Body of pancreas (tissue), 4 donors: ENCODE results near the gene NCOR1. TPM values are rescaled to one million over a fixed set of nuclear protein-coding genes. Genes with fewer than 3 reads are reported as not detected.
"Not testable (repeated sequence)": the region's sequence is repeated elsewhere in the genome, so short reads cannot be mapped to it uniquely, and the experiment has no call there.

ENCODE experiments used
- ATAC-seq: fragments of 150-250 bp; one replicate; pipeline ENCODE4 v1.9.1; 2016
- DNase-seq, 4 donors: peaks; one replicate each; pipeline ENCODE4 v3.0.0-alpha.2; 2019
- H3K27ac ChIP-seq, 4 donors: fragments of 200-600 bp; sonication (generic); 1 replicate in 3 of 4; 2 replicates in 1 of 4; pipeline versions ENCODE4 v1.5.1 to v1.6.1; 2016 to 2019; ENCODE audit warnings: mild to moderate bottlenecking in 1 of 4, mixed read lengths in 1 of 4, moderate library complexity in 1 of 4
- H3K27me3 ChIP-seq, 2 donors: fragments of 200-600 bp; sonication (generic); one replicate each; pipeline ENCODE4 v1.6.0; 2016; ENCODE audit warnings: mild to moderate bottlenecking in 1 of 2
- H3K36me3 ChIP-seq, 2 donors: fragments of 200-600 bp; sonication (generic); replicated peaks in 1 of 2; 2 replicates each; pipeline ENCODE4 v1.5.1; 2016; ENCODE audit warnings: low read depth in 2 of 2; ENCODE audit not compliant: insufficient read depth in 1 of 2
- H3K4me1 ChIP-seq: fragments of 200-600 bp; sonication (generic); one replicate; pipeline ENCODE4 v1.6.0; 2016
- H3K4me3 ChIP-seq, 2 donors: fragments of 200-600 bp; sonication (generic); 1 replicate in 1 of 2; 2 replicates in 1 of 2; pipeline ENCODE4 v1.5.1; 2016 to 2019
- H3K9me3 ChIP-seq, 3 donors: fragments of 200-600 bp; sonication (generic); 1 replicate in 2 of 3; 2 replicates in 1 of 3; pipeline ENCODE4 v1.5.1; 2016
- POLR2A ChIP-seq, 3 donors: fragments of 450-650 bp; IDR thresholded peaks; one replicate each; pipeline ENCODE4 v1.6.1; 2016; ENCODE audit warnings: antibody characterized with exemption in 3 of 3, mild to moderate bottlenecking in 2 of 3
- WGBS, 2 donors: methylation state at CpG; one replicate each; pipeline ENCODE4 v1.1.5; 2017; 5-methylcytosine and 5-hydroxymethylcytosine counted together
- intact Hi-C: fragments of 100-400 bp; cut with DNase I; formaldehyde crosslinking; loops from one replicate; pipeline ENCODE4 v1.15.1; 2023
- total RNA-seq, 2 donors: library from RNA; depleted of rRNA; stranded (reverse); fragments of >200 nt; gene quantifications; one replicate each; pipeline ENCODE4 v1.1.0, GENCODE V29; 2016
- TF ChIP-seq, protein P1 (sequence below), 7 experiments: fragments of 450-650 bp in 4 of 7; fragments of 200-600 bp in 3 of 7; sonication (generic) in 3 of 7; IDR thresholded peaks; one replicate each; pipeline ENCODE4 v1.5.1; 2016 to 2019; ENCODE audit warnings: antibody characterized with exemption in 7 of 7

NCOR1 gene
- total RNA-seq, 2 donors from 2014 or later: 120 to 230 TPM

DNA sequence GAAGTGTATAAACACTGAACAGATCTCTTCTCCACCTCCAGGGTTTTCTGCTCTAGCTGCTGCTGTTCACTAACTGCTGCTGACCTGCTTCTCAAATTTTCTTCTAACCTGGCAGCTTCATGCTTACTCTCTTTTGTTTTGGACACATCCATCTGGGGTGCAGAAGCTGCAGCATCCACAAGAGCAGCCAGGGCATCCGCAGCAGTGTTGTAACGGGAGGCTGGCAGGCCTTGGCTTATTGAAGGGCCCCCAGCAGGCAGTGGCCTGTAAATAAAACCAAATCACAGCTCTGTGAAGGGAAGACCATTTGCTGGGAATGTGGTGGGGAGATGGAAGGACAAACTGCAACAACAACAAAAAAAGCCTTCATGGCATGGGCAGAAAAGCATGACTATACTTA is 153.7 kb downstream of the NCOR1 start:
- no peak for ATAC-seq
- H3K9me3 ChIP-seq: no peaks in the 10 kb centered on the region
- no peak overlapping the region for H3K4me3 ChIP-seq
- intact Hi-C loops: no loop called here
- TF ChIP-seq, protein P1, sequence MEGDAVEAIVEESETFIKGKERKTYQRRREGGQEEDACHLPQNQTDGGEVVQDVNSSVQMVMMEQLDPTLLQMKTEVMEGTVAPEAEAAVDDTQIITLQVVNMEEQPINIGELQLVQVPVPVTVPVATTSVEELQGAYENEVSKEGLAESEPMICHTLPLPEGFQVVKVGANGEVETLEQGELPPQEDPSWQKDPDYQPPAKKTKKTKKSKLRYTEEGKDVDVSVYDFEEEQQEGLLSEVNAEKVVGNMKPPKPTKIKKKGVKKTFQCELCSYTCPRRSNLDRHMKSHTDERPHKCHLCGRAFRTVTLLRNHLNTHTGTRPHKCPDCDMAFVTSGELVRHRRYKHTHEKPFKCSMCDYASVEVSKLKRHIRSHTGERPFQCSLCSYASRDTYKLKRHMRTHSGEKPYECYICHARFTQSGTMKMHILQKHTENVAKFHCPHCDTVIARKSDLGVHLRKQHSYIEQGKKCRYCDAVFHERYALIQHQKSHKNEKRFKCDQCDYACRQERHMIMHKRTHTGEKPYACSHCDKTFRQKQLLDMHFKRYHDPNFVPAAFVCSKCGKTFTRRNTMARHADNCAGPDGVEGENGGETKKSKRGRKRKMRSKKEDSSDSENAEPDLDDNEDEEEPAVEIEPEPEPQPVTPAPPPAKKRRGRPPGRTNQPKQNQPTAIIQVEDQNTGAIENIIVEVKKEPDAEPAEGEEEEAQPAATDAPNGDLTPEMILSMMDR (IDR thresholded peaks at IDR 0.05): no peak
- TF ChIP-seq POLR2A (IDR thresholded peaks at IDR 0.05): no peak
- H3K4me1 ChIP-seq: no peaks in the 10 kb centered on the region
- WGBS, 2 donors: 93% methylated on average over 2 of the region's 2 CpGs
- no peak for DNase-seq
- no peak overlapping the region for H3K27ac ChIP-seq
- peaks cover 14 to 42% of the 10 kb centered on the region in 2 donors for H3K36me3 ChIP-seq
- H3K27me3 ChIP-seq: no peaks in the 10 kb centered on the region

DNA sequence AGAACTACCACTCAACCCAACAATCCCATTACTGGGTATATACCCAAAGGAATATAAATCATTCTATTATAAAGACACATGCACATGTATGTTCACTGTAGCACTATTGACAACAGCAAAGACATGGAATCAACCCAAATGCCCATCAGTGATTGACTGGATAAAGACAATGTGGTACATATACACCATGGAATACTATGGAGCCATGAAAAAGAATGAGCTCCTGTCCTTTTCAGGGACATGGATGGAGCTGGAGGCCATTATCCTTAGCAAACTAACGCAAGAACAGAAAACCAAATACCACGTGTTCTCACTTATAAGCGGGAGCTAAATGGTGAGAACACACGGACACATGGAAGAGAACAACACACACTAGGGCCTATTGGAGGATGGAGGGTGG is 160.2 kb downstream of the NCOR1 start:
- H3K27me3 ChIP-seq, H3K9me3 ChIP-seq, DNase-seq, H3K4me1 ChIP-seq, ATAC-seq, H3K4me3 ChIP-seq, H3K27ac ChIP-seq, H3K36me3 ChIP-seq, intact Hi-C loops: not testable (repeated sequence)
- 73 to 75% methylated on average over 4 of the region's 4 CpGs for WGBS, 2 donors

GRCh38 chr17:16052486-16052885 is 162.8 kb downstream of the NCOR1 start:
- Histone ChIP-seq H3K4me1 (peaks cover 12% of the 10 kb centered on the region), H3K9me3 (no peaks in the 10 kb centered on the region), H3K27me3 (no peaks in the 10 kb centered on the region), H3K36me3 (peaks cover 6 to 7% of the 10 kb centered on the region in 2 donors), H3K4me3 (no peak overlapping the region), H3K27ac (peak overlapping the region in 1 of 4 donors; percentile 7)
- TF ChIP-seq POLR2A (IDR thresholded peaks at IDR 0.05): no peak
- TF ChIP-seq, protein P1 (IDR thresholded peaks at IDR 0.05): no peak
- WGBS, 2 donors: 75 to 89% methylated on average over 1 of the region's 1 CpG
- ATAC-seq (no peak), DNase-seq (no peak)
- intact Hi-C loops: no loop called here

DNA sequence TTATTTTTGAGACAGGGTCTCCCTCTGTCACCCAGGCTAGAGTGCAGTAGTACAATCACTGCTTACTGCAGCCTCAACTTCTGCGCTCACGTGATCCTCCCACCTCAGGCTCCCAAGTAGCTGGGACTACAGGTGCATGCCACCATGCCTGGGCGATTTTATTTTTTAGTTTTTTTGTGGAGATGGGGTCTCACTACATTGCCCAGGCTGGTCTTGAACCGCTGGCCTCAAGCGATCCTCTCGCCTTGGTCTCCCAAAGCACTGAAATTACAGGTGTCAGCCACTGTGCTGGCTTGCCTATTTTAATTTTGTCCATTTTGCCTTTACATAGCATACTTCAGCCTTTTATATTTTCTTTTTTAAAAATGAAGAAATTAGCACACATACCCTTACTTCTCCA is 164.5 kb downstream of the NCOR1 start:
- Histone ChIP-seq H3K4me3 (no peak overlapping the region), H3K9me3 (no peaks in the 10 kb centered on the region), H3K36me3 (peaks cover 6 to 8% of the 10 kb centered on the region in 2 donors), H3K27ac (no peak overlapping the region), H3K4me1 (peaks cover 12% of the 10 kb centered on the region), H3K27me3 (no peaks in the 10 kb centered on the region)
- intact Hi-C loops: no loop called here
- ATAC-seq (no peak), DNase-seq (no peak)
- 95 to 98% methylated on average over 6 of the region's 6 CpGs for WGBS, 2 donors
- TF ChIP-seq POLR2A (IDR thresholded peaks at IDR 0.05): no peak
- TF ChIP-seq, protein P1 (IDR thresholded peaks at IDR 0.05): no peak

DNA sequence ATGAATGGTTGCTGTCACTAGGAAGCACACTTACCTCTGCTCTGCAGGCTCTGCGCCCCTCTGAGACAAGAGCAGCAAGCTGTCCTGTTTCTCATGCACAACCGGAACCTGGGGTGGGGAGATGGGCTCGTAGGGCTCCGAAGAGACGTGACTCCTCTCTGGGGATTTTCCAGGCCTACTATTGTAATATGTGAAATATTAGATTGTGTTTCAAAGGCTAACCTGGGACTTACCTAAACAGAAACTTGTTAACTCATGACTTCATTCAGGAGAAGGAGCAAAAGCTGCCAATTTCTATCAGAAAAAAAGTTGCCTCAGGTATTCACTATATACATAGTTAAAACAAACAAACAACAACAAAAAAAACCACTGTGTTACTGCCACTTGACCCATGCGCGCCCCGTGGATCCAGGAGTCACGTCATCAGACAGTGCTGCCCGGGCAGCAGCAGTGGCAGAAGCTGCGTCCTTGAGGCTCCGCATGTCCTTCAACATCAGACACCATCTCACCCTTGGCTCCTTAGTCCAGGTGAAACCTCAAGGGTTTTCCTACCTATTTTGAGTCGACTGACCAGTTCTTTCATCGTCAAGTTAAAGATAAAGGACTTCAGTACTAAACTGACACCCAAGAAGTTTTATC is 166.4 kb downstream of the NCOR1 start:
- Histone ChIP-seq H3K27ac (peak overlapping the region in 3 of 4 donors; percentile 38 to 62 (median 53)), H3K4me1 (peaks cover 12% of the 10 kb centered on the region), H3K4me3 (no peak overlapping the region), H3K27me3 (no peaks in the 10 kb centered on the region), H3K9me3 (no peaks in the 10 kb centered on the region), H3K36me3 (peaks cover 0 to 17% of the 10 kb centered on the region in 2 donors)
- TF ChIP-seq, protein P1 (IDR thresholded peaks at IDR 0.05): no peak
- TF ChIP-seq POLR2A (IDR thresholded peaks at IDR 0.05): no peak
- ATAC-seq (peak; percentile 75), DNase-seq (peak in 3 of 4 donors; percentile 17 to 35 (median 20))
- intact Hi-C loops: no loop called here
- 50 to 55% methylated on average over 14 of the region's 14 CpGs for WGBS, 2 donors
